GM12801 (cell line): Measurements from ENCODE around the gene HTR4.

Experiments used
- TF ChIP-seq, protein P1 (sequence below): IDR thresholded peaks from one replicate; pipeline ENCODE4 v1.5.1; 2011; ENCODE audit warnings: control low read depth; ENCODE audit not compliant: insufficient read length; ENCODE audit errors: extremely low read depth

Gene HTR4

DNA sequence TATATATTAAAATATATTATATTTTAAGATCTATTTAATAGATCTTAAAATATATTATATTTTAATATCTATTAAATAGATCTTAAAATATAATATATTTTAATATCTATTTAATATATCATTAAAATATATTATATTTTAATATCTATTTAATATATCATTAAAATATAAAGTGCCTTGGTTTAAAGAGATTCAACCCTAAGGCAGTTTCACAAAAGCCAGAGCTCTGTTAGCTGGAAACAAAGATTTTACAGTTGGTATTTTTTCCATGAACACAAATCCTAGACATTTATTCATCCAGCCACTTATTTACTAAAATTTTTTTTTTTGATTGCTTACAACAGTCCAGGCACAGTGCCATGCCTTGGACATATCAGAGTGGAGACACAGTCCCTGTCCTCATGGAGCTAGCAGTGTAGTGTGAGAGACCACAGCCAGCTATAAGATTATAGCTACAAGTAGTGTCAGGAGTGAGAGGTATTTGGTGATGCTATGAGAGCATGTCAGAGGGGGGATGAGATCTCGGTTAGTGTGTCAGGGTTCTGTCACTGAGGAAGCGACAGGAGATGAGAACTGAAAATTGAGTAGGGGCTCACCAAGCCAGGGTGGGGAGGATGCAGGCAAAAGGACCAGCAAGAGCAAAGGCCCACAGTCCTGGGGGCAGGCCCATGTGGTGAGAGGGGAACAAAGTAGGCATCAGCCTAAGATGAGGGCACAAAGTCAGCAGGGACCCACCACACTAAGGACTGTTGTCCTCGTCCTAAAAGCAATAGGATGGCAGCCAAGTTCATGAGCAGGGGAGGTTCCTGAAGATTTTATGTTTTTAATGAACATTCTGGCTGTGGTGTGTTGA lies 196.1 kb downstream of the HTR4 start:
- TF ChIP-seq, protein P1, sequence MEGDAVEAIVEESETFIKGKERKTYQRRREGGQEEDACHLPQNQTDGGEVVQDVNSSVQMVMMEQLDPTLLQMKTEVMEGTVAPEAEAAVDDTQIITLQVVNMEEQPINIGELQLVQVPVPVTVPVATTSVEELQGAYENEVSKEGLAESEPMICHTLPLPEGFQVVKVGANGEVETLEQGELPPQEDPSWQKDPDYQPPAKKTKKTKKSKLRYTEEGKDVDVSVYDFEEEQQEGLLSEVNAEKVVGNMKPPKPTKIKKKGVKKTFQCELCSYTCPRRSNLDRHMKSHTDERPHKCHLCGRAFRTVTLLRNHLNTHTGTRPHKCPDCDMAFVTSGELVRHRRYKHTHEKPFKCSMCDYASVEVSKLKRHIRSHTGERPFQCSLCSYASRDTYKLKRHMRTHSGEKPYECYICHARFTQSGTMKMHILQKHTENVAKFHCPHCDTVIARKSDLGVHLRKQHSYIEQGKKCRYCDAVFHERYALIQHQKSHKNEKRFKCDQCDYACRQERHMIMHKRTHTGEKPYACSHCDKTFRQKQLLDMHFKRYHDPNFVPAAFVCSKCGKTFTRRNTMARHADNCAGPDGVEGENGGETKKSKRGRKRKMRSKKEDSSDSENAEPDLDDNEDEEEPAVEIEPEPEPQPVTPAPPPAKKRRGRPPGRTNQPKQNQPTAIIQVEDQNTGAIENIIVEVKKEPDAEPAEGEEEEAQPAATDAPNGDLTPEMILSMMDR = no peak

DNA sequence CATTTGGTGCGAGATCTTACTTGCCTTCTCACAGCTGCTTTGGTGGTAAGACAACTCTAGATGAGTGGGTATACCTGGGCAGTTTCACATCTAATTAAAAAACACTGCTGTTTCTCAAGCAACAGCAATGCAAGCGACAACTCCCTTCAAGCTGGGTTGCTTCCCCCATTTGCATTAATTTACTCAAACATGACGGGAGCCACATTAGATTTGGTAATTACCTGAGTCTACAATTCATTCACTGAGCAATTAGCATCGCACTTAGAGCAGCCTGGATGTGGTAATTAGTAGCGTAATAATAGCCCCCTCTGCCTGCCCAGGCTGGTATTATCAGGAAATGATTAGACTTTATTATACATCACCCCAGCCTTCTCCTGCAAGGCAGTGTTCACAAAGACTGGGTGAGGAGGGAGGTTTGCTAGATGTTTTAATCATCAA lies 197.1 kb downstream of the HTR4 start:
- TF ChIP-seq, protein P1 = no peak

DNA sequence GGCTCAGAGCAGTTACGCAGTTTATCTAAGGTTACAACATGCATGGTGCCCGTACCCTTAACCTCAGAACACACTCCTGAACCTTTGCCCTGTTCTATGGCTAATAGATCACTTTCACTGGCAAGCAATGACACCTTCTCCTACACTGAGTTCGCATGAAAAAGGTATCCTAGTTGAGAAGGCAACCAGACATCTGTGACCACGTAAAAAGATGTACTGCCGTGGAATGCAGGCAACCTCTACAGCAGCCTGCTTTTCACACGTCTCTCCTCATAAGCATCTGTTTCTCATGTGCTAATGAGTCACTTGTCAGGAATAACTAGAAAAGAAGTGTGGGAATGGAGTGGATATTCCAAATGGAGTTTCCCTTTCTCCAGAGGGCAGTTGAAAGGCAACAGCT lies 199.1 kb downstream of the HTR4 start:
- TF ChIP-seq, protein P1 = no peak

DNA sequence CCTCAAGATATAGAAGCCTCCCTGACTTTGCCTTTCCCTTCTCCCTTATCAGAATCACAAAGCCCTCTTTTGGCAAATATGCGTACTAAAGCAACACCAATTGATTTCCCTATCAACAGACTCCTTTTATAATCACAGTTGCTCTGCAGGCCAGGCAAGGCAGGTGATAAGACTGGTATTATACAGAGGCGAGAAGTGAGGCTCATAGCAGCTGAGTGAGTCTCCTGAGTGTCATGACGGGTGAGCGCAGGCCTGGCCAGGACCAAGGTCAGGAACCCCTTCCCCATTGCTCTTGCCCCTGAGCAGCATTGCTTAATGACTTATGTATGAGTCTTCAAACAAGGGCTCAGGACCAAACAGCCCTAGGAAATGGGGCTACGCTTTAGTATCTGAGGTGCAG lies 199.8 kb downstream of the HTR4 start:
- TF ChIP-seq, protein P1 = no peak

DNA sequence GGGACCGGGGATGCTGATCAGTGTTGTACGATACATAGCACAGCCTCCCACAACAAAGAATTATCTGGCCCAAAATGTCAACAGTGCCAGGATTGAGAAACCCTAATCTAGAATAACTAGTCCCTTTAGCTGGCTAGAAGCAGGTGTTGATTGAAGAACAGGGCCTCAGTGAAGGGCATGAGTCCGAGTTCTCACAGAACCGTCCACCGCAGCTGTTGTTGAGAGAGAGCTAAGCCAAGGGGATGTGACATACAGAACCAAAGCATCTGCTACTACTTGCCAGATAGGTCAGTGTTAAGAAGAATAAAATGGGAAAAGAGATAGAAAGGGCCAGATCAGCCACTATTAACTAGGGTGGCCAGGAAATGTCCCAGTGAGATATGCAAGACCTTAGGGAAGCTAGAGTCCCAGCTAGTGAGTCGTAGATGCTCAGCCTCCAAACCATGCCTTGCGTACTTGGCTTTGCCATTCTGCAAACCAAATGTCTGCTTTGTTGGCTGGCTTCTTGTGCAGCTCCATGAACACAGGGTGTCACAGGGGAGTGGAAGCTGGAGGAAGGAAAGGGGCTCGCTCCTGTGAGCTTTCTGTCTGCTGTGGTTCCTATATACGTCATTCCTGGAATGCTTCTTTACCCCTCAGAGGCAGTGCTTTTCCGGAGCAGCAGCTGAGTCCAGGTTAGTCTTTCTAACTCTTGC lies 201.7 kb downstream of the HTR4 start:
- TF ChIP-seq, protein P1 = no peak

DNA sequence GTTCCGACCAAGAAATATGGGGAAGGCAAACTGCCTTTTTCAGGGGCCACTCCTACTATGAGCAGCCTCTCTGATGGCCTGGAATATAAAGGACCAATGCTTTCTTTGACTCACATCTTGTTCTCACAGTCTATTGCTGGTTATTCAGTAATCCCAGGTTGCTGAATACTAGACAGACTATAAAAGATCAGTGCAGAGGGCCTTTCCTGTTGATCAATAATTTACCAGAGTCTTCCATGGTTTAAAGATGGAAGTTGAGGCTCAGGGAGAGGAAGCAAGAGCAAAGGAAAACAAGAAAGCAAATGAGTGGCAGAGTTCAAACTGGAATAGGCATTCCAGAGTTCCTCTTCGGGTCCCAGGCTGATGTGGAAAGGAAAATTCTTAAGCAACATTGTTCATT lies 207.7 kb downstream of the HTR4 start:
- TF ChIP-seq, protein P1 = no peak

DNA sequence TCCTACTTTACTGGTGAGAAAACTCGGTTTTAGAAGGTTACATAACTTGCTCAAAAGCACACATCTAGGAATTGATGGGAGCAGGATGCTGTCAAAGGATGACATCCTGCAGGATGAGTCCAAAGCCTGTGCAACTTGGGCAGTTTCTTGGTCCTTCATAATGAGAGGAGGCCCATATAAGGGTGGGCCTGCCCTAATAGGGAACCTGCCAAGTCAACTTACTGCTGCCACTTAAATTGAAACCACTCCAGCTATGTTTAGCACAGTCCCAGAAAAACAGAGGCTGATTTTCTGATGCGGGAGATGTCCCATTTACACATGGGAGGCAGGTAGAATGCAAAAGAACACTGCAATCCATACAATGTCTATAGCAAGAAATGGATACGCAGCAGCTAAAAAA lies 208.7 kb downstream of the HTR4 start:
- TF ChIP-seq, protein P1 = no peak
